GM23338 (cell line): ENCODE data around the gene FABP6. TPM values are rescaled to one million over a fixed set of nuclear protein-coding genes. Genes with fewer than 3 reads are reported as not detected.
A peak's percentile ranks its signal among the peaks of the same experiment; 100 is the strongest.

ENCODE experiments used
- ATAC-seq: fragments of 200-7000 bp; cut with Tn5 transposase; 3 replicates; pipeline ENCODE4 v1.9.1; 2020
- DNase-seq: peaks from one replicate; pipeline ENCODE4 v3.0.0-alpha.2; 2015; ENCODE audit warnings: low spot score
- H2AFZ ChIP-seq: fragments of 200-600 bp; sonication (generic); 2 replicates; pipeline ENCODE4 v1.8.0; 2016; ENCODE audit warnings: antibody characterized with exemption, mild to moderate bottlenecking, moderate library complexity
- H3F3A ChIP-seq: fragments of 200-600 bp; sonication (generic); replicated peaks from 2 replicates; pipeline ENCODE4 v1.8.0; 2017; ENCODE audit warnings: antibody characterized with exemption, mixed run types, low read depth
- H3K27ac ChIP-seq: fragments of 200-600 bp; sonication (generic); 2 replicates; pipeline ENCODE4 v1.6.1; 2016; ENCODE audit warnings: low read depth
- H3K27me3 ChIP-seq: fragments of 200-600 bp; sonication (generic); 2 replicates; pipeline ENCODE4 v1.8.0; 2016; ENCODE audit warnings: mild to moderate bottlenecking, mixed run types, moderate library complexity; ENCODE audit not compliant: insufficient read depth
- H3K36me3 ChIP-seq: fragments of 200-600 bp; sonication (generic); 2 replicates; pipeline ENCODE4 v1.8.0; 2016; ENCODE audit warnings: mild to moderate bottlenecking; ENCODE audit not compliant: insufficient read depth
- H3K4me1 ChIP-seq: fragments of 200-600 bp; sonication (generic); 2 replicates; pipeline ENCODE4 v1.8.0; 2016; ENCODE audit warnings: mild to moderate bottlenecking, moderate library complexity; ENCODE audit not compliant: insufficient read depth
- H3K4me2 ChIP-seq: fragments of 200-600 bp; sonication (generic); 2 replicates; pipeline ENCODE4 v1.7.1; 2017; ENCODE audit warnings: mixed run types
- H3K4me3 ChIP-seq: fragments of 200-600 bp; sonication (generic); 2 replicates; pipeline ENCODE4 v1.6.1; 2016; ENCODE audit warnings: mixed run types
- H3K79me2 ChIP-seq: fragments of 200-600 bp; sonication (generic); replicated peaks from 2 replicates; pipeline ENCODE4 v1.8.0; 2017; ENCODE audit warnings: mild to moderate bottlenecking; ENCODE audit not compliant: insufficient read depth
- H3K9me2 ChIP-seq: fragments of 200-600 bp; sonication (generic); 2 replicates; pipeline ENCODE4 v1.8.0; 2017; ENCODE audit not compliant: insufficient read depth
- H4K20me1 ChIP-seq: fragments of 200-600 bp; sonication (generic); replicated peaks from 2 replicates; pipeline ENCODE4 v1.8.0; 2017; ENCODE audit warnings: mild to moderate bottlenecking; ENCODE audit not compliant: insufficient read depth
- H3K27ac Mint-ChIP-seq: 2 replicates; pipeline ENCODE4 v1.8.0; 2020; ENCODE audit warnings: inconsistent platforms, mild to moderate bottlenecking, moderate library complexity, mixed read lengths
- H3K27me3 Mint-ChIP-seq: 3 replicates; pipeline ENCODE4 v1.8.0; 2022; ENCODE audit warnings: low read depth, mild to moderate bottlenecking, moderate library complexity, mixed read lengths, inconsistent platforms; ENCODE audit not compliant: insufficient read depth, poor library complexity
- H3K36me3 Mint-ChIP-seq: 3 replicates; pipeline ENCODE4 v1.8.0; 2021; ENCODE audit warnings: low read depth, mild to moderate bottlenecking, inconsistent platforms, moderate library complexity, mixed read lengths
- H3K4me1 Mint-ChIP-seq: 3 replicates; pipeline ENCODE4 v1.8.0; 2020; ENCODE audit warnings: mild to moderate bottlenecking, inconsistent platforms, mixed read lengths
- H3K4me3 Mint-ChIP-seq: 3 replicates; pipeline ENCODE4 v1.8.0; 2021; ENCODE audit warnings: moderate library complexity, mild to moderate bottlenecking, inconsistent platforms, mixed read lengths
- H3K9me3 Mint-ChIP-seq: 3 replicates; pipeline ENCODE4 v1.8.0; 2020; ENCODE audit warnings: moderate library complexity, mild to moderate bottlenecking, inconsistent platforms, mixed read lengths
- CREB1 ChIP-seq: fragments of 250-450 bp; sonication (Bioruptor Pico); IDR thresholded peaks from 2 replicates; pipeline ENCODE4 v1.5.0; 2020; ENCODE audit warnings: low read depth, mild to moderate bottlenecking, moderate library complexity
- ETS1 ChIP-seq: IDR thresholded peaks from 2 replicates; pipeline ENCODE4 v1.6.1; 2016; ENCODE audit warnings: antibody characterized with exemption
- EZH2 ChIP-seq: fragments of 200-600 bp; sonication (generic); IDR thresholded peaks from one replicate; pipeline ENCODE4 v1.8.0; 2017; ENCODE audit warnings: antibody characterized with exemption, mild to moderate bottlenecking, low read depth; ENCODE audit not compliant: unreplicated experiment
- EZH2phosphoT487 ChIP-seq: fragments of 200-600 bp; sonication (generic); IDR thresholded peaks from one replicate; pipeline ENCODE4 v1.8.1; 2018; ENCODE audit warnings: antibody characterized with exemption; ENCODE audit not compliant: unreplicated experiment
- JUNB ChIP-seq: IDR thresholded peaks from one replicate; pipeline ENCODE4 v1.6.1; 2016; ENCODE audit warnings: antibody characterized with exemption; ENCODE audit not compliant: unreplicated experiment
- NANOG ChIP-seq: IDR thresholded peaks from 2 replicates; pipeline ENCODE4 v1.6.1; 2016; ENCODE audit warnings: antibody characterized with exemption, borderline replicate concordance
- POLR2AphosphoS5 ChIP-seq: IDR thresholded peaks from 2 replicates; pipeline ENCODE4 v1.6.1; 2016; ENCODE audit warnings: antibody characterized with exemption, low read depth
- STAT1 ChIP-seq: IDR thresholded peaks from one replicate; pipeline ENCODE4 v1.6.1; 2016; ENCODE audit warnings: antibody characterized with exemption; ENCODE audit not compliant: unreplicated experiment
- ZNF114 ChIP-seq: fragments of 250-450 bp; sonication (Bioruptor Pico); IDR thresholded peaks from 2 replicates; pipeline ENCODE4 v1.5.0; 2020; ENCODE audit warnings: mild to moderate bottlenecking, moderate library complexity
- ZNF331 ChIP-seq: fragments of 250-450 bp; sonication (Bioruptor Pico); IDR thresholded peaks from 2 replicates; pipeline ENCODE4 v1.5.0; 2020; ENCODE audit warnings: low read depth, mild to moderate bottlenecking, moderate library complexity
- ZNF462 ChIP-seq: fragments of 250-450 bp; sonication (Bioruptor Pico); IDR thresholded peaks from 2 replicates; pipeline ENCODE4 v1.5.0; 2020; ENCODE audit warnings: mild to moderate bottlenecking, moderate library complexity
- polyA plus RNA-seq: library from polyadenylated mRNA; unstranded; fragments of >200 nt; fragmentation: Nextera tagmentation; extraction: Ambion mirVana; gene quantifications from 2 replicates; pipeline ENCODE4 v1.2.1, GENCODE V29; 2016
- total RNA-seq: library from RNA; depleted of rRNA; stranded (reverse); fragments of >200 nt; shearing (Covaris generic); gene quantifications from 2 replicates; pipeline ENCODE4 v1.2.3, GENCODE V29; 2014
- TF ChIP-seq, protein P1 (sequence below): IDR thresholded peaks from one replicate; pipeline ENCODE4 v1.6.1; 2018; ENCODE audit warnings: antibody characterized with exemption; ENCODE audit not compliant: unreplicated experiment
- TF ChIP-seq, protein P2 (sequence below), 2 experiments: fragments of 200-600 bp in 1 of 2; sonication (generic) in 1 of 2; conservative IDR thresholded peaks; 2 replicates each; pipeline versions ENCODE4 v1.5.1 to v1.6.1; 2016 to 2017; ENCODE audit warnings: antibody characterized with exemption in 2 of 2, low read depth in 2 of 2, mild to moderate bottlenecking in 2 of 2, moderate library complexity in 1 of 2

The FABP6 gene
- total and polyA plus RNA-seq, 2 experiments from 2014 or later: 2.2 to 7.5 TPM

DNA sequence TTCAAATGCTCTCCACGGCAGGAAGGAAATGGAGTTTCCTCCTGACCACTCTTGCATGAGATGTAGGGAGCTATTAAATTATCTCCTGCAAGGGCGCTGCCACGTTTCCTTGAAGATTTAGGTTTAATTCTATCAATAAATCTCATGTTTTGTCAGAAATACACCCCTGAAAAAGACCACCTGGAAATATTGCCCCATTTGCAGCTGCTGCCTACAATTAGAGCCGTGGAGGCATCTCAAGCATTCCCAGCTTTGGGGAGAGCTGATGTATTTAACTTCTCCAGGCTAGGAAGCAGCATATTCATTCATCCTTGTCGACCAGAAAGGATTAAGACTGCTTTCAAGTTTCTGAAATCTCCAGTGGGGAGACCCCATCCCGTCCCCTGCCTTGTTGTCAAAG, 42.5 kb downstream of the FABP6 start:
- peak overlapping the region; percentile 94 for H3K27ac Mint-ChIP-seq
- H3K27me3 ChIP-seq: no peaks in the 10 kb centered on the region
- peaks cover 10% of the 10 kb centered on the region for H3F3A ChIP-seq
- peaks cover 8% of the 10 kb centered on the region; the same call in 1 of the 2 replicates for H3K36me3 ChIP-seq
- H3K36me3 Mint-ChIP-seq: peaks cover 35% of the 10 kb centered on the region
- H3K4me3 Mint-ChIP-seq: no peak overlapping the region
- H3K4me1 ChIP-seq: peaks cover 35% of the 10 kb centered on the region
- H4K20me1 ChIP-seq: no peaks in the 10 kb centered on the region
- TF ChIP-seq, protein P1, sequence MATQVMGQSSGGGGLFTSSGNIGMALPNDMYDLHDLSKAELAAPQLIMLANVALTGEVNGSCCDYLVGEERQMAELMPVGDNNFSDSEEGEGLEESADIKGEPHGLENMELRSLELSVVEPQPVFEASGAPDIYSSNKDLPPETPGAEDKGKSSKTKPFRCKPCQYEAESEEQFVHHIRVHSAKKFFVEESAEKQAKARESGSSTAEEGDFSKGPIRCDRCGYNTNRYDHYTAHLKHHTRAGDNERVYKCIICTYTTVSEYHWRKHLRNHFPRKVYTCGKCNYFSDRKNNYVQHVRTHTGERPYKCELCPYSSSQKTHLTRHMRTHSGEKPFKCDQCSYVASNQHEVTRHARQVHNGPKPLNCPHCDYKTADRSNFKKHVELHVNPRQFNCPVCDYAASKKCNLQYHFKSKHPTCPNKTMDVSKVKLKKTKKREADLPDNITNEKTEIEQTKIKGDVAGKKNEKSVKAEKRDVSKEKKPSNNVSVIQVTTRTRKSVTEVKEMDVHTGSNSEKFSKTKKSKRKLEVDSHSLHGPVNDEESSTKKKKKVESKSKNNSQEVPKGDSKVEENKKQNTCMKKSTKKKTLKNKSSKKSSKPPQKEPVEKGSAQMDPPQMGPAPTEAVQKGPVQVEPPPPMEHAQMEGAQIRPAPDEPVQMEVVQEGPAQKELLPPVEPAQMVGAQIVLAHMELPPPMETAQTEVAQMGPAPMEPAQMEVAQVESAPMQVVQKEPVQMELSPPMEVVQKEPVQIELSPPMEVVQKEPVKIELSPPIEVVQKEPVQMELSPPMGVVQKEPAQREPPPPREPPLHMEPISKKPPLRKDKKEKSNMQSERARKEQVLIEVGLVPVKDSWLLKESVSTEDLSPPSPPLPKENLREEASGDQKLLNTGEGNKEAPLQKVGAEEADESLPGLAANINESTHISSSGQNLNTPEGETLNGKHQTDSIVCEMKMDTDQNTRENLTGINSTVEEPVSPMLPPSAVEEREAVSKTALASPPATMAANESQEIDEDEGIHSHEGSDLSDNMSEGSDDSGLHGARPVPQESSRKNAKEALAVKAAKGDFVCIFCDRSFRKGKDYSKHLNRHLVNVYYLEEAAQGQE: no peak
- TF ChIP-seq CREB1 (CRISPR knock-in tag): no peak
- no peak for TF ChIP-seq ETS1
- TF ChIP-seq ZNF114: no peak
- TF ChIP-seq JUNB: no peak
- TF ChIP-seq, protein P2, sequence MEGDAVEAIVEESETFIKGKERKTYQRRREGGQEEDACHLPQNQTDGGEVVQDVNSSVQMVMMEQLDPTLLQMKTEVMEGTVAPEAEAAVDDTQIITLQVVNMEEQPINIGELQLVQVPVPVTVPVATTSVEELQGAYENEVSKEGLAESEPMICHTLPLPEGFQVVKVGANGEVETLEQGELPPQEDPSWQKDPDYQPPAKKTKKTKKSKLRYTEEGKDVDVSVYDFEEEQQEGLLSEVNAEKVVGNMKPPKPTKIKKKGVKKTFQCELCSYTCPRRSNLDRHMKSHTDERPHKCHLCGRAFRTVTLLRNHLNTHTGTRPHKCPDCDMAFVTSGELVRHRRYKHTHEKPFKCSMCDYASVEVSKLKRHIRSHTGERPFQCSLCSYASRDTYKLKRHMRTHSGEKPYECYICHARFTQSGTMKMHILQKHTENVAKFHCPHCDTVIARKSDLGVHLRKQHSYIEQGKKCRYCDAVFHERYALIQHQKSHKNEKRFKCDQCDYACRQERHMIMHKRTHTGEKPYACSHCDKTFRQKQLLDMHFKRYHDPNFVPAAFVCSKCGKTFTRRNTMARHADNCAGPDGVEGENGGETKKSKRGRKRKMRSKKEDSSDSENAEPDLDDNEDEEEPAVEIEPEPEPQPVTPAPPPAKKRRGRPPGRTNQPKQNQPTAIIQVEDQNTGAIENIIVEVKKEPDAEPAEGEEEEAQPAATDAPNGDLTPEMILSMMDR (conservative IDR thresholded peaks at IDR 0.05; ENCODE audit: low read depth in 2 of 2): no peak
- no peak for TF ChIP-seq EZH2phosphoT487
- no peak for TF ChIP-seq STAT1
- TF ChIP-seq ZNF331: no peak
- no peak for TF ChIP-seq ZNF462 (CRISPR knock-in tag)
- no peak for TF ChIP-seq POLR2AphosphoS5
- TF ChIP-seq NANOG: no peak
- TF ChIP-seq EZH2: no peak
- peak overlapping the region; percentile 64 for H3K4me2 ChIP-seq
- H3K9me3 Mint-ChIP-seq: no peaks in the 10 kb centered on the region
- H3K4me1 Mint-ChIP-seq: peaks cover 47% of the 10 kb centered on the region
- DNase-seq (no peak), ATAC-seq (no peak; the same call in 2 of the 3 replicates)
- no peaks in the 10 kb centered on the region for H3K9me2 ChIP-seq
- H3K79me2 ChIP-seq: peaks cover 9% of the 10 kb centered on the region; the same call in 1 of the 2 replicates
- H3K27ac ChIP-seq: peak overlapping the region; percentile 76
- no peak overlapping the region for H2AFZ ChIP-seq
- H3K27me3 Mint-ChIP-seq: no peaks in the 10 kb centered on the region
- H3K4me3 ChIP-seq: no peak overlapping the region
